HCT116 (cell line): ENCODE measurements around the gene GNG7. TPM values are rescaled to one million over a fixed set of nuclear protein-coding genes. Genes with fewer than 3 reads are reported as not detected.

Experiments
- ATAC-seq: fragments of 200-7000 bp; cut with Tn5 transposase; 2 replicates; pipeline ENCODE4 v1.9.1; 2020; ENCODE audit warnings: mild to moderate bottlenecking, moderate library complexity
- BruUV-seq: library from RNA; stranded (reverse); fragments of 400-500 nt; replicated peaks from 2 replicates; lab custom pipeline; 2021; lab: Mats Ljungman, UMichigan
- CTCF ChIA-PET: fragments of 300-600 bp; sonication (Branson Sonifier 250); formaldehyde crosslinking; loops from one replicate; lab custom pipeline; 2021; ENCODE audit warnings: antibody characterized with exemption; lab: Charles Lee
- POLR2A ChIA-PET: fragments of 300-600, 350-600 bp; sonication (Branson Sonifier 250); formaldehyde crosslinking; loops from one replicate; lab custom pipeline; 2021; ENCODE audit warnings: antibody characterized with exemption; lab: Charles Lee
- RAD21 ChIA-PET, 2 experiments: fragments of 300-600 bp; sonication (Branson Sonifier 250); formaldehyde crosslinking; loops; one replicate each; lab custom pipeline; 2023; ENCODE audit warnings: low total read pairs in 2 of 2; ENCODE audit not compliant: uncharacterized antibody in 2 of 2, unreplicated experiment in 2 of 2, low non-redundant PET in 1 of 2; lab: Charles Lee
- DNase-seq: peaks from one replicate; pipeline ENCODE4 v3.0.0-alpha.2; 2010; ENCODE audit warnings: low read depth, low spot score
- H2AFZ ChIP-seq: fragments of 200-600 bp; shearing (Covaris generic), sonication (generic); 2 replicates; pipeline ENCODE4 v1.6.1; 2017; ENCODE audit warnings: low read depth, mixed run types, mixed read lengths, antibody characterized with exemption, low read length; ENCODE audit not compliant: poor library complexity, severe bottlenecking
- H3K27ac ChIP-seq: 2 replicates; pipeline ENCODE4 v1.5.1; 2012; ENCODE audit warnings: low read depth, low read length
- H3K27me3 ChIP-seq: fragments of 200-600 bp; sonication (generic); 2 replicates; pipeline ENCODE4 v1.6.1; 2016; ENCODE audit warnings: mixed run types, low read length, mixed read lengths; ENCODE audit not compliant: insufficient read depth
- H3K36me3 ChIP-seq, 2 experiments: fragments of 200-500 bp in 1 of 2; fragments of 200-600 bp in 1 of 2; sonication (Bioruptor generic) in 1 of 2; sonication (generic) in 1 of 2; 2 replicates each; pipeline versions ENCODE4 v1.5.1 to v1.6.1; 2014 to 2016; ENCODE audit warnings: low read length in 2 of 2, inconsistent platforms in 1 of 2, mixed read lengths in 1 of 2, mixed run types in 1 of 2; ENCODE audit not compliant: insufficient read depth in 2 of 2, control insufficient read depth in 1 of 2
- H3K4me1 ChIP-seq, 2 experiments: fragments of 200-600 bp in 1 of 2; sonication (generic) in 1 of 2; 2 replicates each; pipeline versions ENCODE4 v1.5.1 to v1.6.1; 2012 to 2017; ENCODE audit warnings: low read length in 2 of 2, inconsistent platforms in 1 of 2, mild to moderate bottlenecking in 1 of 2, mixed read lengths in 1 of 2, mixed run types in 1 of 2, moderate library complexity in 1 of 2; ENCODE audit not compliant: insufficient read depth in 2 of 2, control insufficient read depth in 1 of 2
- H3K4me2 ChIP-seq: fragments of 200-600 bp; sonication (generic); 2 replicates; pipeline ENCODE4 v1.6.1; 2017; ENCODE audit warnings: mixed run types, low read length, mixed read lengths
- H3K4me3 ChIP-seq, 2 experiments: fragments of 200-600 bp in 1 of 2; sonication (generic) in 1 of 2; replicated peaks in 1 of 2; 2 replicates each; pipeline ENCODE4 v1.5.1; 2011 to 2016; ENCODE audit warnings: low read length in 2 of 2, control low read depth in 1 of 2, low read depth in 1 of 2, mild to moderate bottlenecking in 1 of 2, mixed read lengths in 1 of 2, mixed run types in 1 of 2
- H3K79me2 ChIP-seq: fragments of 200-600 bp; sonication (generic); 2 replicates; pipeline ENCODE4 v1.6.1; 2017; ENCODE audit warnings: mild to moderate bottlenecking, mixed run types, low read length, moderate library complexity, mixed read lengths; ENCODE audit not compliant: insufficient read depth
- H3K9ac ChIP-seq: fragments of 200-600 bp; sonication (generic); 2 replicates; pipeline ENCODE4 v1.6.1; 2016; ENCODE audit warnings: low read length, mixed read lengths
- H3K9me2 ChIP-seq: fragments of 200-600 bp; sonication (generic), shearing (Covaris generic); 2 replicates; pipeline ENCODE4 v1.6.1; 2017; ENCODE audit warnings: mixed run types, mild to moderate bottlenecking, moderate library complexity; ENCODE audit not compliant: insufficient read depth
- H3K9me3 ChIP-seq, 2 experiments: fragments of 200-500 bp in 1 of 2; fragments of 200-600 bp in 1 of 2; sonication (Bioruptor generic) in 1 of 2; sonication (generic) in 1 of 2; 2 replicates each; pipeline ENCODE4 v1.6.1; 2014 to 2017; ENCODE audit warnings: low read length in 2 of 2, mixed read lengths in 2 of 2, inconsistent platforms in 1 of 2, low read depth in 1 of 2, mild to moderate bottlenecking in 1 of 2, mixed run types in 1 of 2, moderate library complexity in 1 of 2; ENCODE audit not compliant: control insufficient read depth in 1 of 2, insufficient read depth in 1 of 2
- H4K20me1 ChIP-seq: fragments of 200-600 bp; sonication (generic), shearing (Covaris generic); 2 replicates; pipeline ENCODE4 v1.6.1; 2017; ENCODE audit warnings: mixed run types, mild to moderate bottlenecking, moderate library complexity; ENCODE audit not compliant: insufficient read depth
- EGR1 ChIP-seq: IDR thresholded peaks from 2 replicates; pipeline ENCODE4 v1.6.1; 2012; ENCODE audit warnings: low read depth
- JUND ChIP-seq: IDR thresholded peaks from 2 replicates; pipeline ENCODE4 v1.6.1; 2012
- REST ChIP-seq: IDR thresholded peaks from 2 replicates; pipeline ENCODE4 v1.6.1; 2012; ENCODE audit warnings: low read depth
- intact Hi-C: fragments of 100-400 bp; cut with micrococcal nuclease; formaldehyde crosslinking; loops from 2 replicates; pipeline ENCODE4 v1.10.0; 2022
- total RNA-seq: library from RNA; stranded (reverse); gene quantifications from one replicate; pipeline ENCODE4 v1.2.1, GENCODE V29; 2021; ENCODE audit not compliant: unreplicated experiment
- TF ChIP-seq, protein P1 (sequence below): IDR thresholded peaks from 2 replicates; pipeline ENCODE4 v1.6.1; 2012
- TF ChIP-seq, protein P2 (sequence below), 3 experiments: fragments of 200-600 bp in 1 of 3; sonication (generic) in 1 of 3; IDR thresholded peaks in 2 of 3; conservative IDR thresholded peaks in 1 of 3; 2 replicates each; pipeline ENCODE4 v1.5.1; 2012 to 2017; ENCODE audit warnings: low read depth in 2 of 3, low read length in 2 of 3, antibody characterized with exemption in 1 of 3, borderline replicate concordance in 1 of 3, control low read depth in 1 of 3, mild to moderate bottlenecking in 1 of 3, mixed read lengths in 1 of 3, mixed run types in 1 of 3, moderate library complexity in 1 of 3; ENCODE audit not compliant: insufficient read depth in 1 of 3

Gene GNG7
- total RNA-seq, 1 experiment from 2014 or later: 11.3 TPM

GRCh38 chr19:2500841-2501261 lies 201.6 kb downstream of the GNG7 start:
- POLR2A ChIA-PET: no interaction called here

More at GRCh38 chr19:2500841-2501261, 201.6 kb downstream of the GNG7 start:
- Histone ChIP-seq H3K9me3 (0 out of 4 replicates have a peak, but pooled peaks cover 0 to 2% of the 10 kb centered on the region in 2 experiments), H3K4me3 (no peak overlapping the region), H3K9ac (no peak overlapping the region), H3K4me2 (peak overlapping the region; percentile 6; the same call in 1 of the 2 replicates), H3K9me2 (no peaks in the 10 kb centered on the region), H3K4me1 (peaks cover 31 to 65% of the 10 kb centered on the region in 2 experiments), H3K36me3 (no peaks in the 10 kb centered on the region), H3K79me2 (no peaks in the 10 kb centered on the region), H3K27me3 (no peaks in the 10 kb centered on the region), H4K20me1 (no peaks in the 10 kb centered on the region), H2AFZ (no peak overlapping the region), H3K27ac (no peak overlapping the region)
- BruUV-seq: no TSS peak
- TF ChIP-seq, protein P1, sequence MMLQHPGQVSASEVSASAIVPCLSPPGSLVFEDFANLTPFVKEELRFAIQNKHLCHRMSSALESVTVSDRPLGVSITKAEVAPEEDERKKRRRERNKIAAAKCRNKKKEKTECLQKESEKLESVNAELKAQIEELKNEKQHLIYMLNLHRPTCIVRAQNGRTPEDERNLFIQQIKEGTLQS: no peak
- TF ChIP-seq JUND: no peak
- TF ChIP-seq, protein P2, sequence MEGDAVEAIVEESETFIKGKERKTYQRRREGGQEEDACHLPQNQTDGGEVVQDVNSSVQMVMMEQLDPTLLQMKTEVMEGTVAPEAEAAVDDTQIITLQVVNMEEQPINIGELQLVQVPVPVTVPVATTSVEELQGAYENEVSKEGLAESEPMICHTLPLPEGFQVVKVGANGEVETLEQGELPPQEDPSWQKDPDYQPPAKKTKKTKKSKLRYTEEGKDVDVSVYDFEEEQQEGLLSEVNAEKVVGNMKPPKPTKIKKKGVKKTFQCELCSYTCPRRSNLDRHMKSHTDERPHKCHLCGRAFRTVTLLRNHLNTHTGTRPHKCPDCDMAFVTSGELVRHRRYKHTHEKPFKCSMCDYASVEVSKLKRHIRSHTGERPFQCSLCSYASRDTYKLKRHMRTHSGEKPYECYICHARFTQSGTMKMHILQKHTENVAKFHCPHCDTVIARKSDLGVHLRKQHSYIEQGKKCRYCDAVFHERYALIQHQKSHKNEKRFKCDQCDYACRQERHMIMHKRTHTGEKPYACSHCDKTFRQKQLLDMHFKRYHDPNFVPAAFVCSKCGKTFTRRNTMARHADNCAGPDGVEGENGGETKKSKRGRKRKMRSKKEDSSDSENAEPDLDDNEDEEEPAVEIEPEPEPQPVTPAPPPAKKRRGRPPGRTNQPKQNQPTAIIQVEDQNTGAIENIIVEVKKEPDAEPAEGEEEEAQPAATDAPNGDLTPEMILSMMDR (IDR thresholded peaks at IDR 0.05 in 2 of 3, conservative IDR thresholded peaks at IDR 0.05 in 1 of 3; ENCODE audit: borderline replicate concordance in 1 of 3, insufficient read depth in 1 of 3, low read depth in 2 of 3, low read length in 2 of 3): no peak
- no peak for TF ChIP-seq EGR1
- no peak for TF ChIP-seq REST
- DNase-seq (no peak), ATAC-seq (no peak)
- RAD21 ChIA-PET: no interaction called here
- CTCF ChIA-PET: no interaction called here
- intact Hi-C loops: no loop called here
